ENCODE results near the gene TCERG1L. TPM values are rescaled to one million over a fixed set of nuclear protein-coding genes. Genes with fewer than 3 reads are reported as not detected.

Gene TCERG1L
- total and polyA plus RNA-seq, 9 of the 15 experiments (the other 6 are each of a cell fraction or from before 2014, with no cell fraction given): not detected

DNA sequence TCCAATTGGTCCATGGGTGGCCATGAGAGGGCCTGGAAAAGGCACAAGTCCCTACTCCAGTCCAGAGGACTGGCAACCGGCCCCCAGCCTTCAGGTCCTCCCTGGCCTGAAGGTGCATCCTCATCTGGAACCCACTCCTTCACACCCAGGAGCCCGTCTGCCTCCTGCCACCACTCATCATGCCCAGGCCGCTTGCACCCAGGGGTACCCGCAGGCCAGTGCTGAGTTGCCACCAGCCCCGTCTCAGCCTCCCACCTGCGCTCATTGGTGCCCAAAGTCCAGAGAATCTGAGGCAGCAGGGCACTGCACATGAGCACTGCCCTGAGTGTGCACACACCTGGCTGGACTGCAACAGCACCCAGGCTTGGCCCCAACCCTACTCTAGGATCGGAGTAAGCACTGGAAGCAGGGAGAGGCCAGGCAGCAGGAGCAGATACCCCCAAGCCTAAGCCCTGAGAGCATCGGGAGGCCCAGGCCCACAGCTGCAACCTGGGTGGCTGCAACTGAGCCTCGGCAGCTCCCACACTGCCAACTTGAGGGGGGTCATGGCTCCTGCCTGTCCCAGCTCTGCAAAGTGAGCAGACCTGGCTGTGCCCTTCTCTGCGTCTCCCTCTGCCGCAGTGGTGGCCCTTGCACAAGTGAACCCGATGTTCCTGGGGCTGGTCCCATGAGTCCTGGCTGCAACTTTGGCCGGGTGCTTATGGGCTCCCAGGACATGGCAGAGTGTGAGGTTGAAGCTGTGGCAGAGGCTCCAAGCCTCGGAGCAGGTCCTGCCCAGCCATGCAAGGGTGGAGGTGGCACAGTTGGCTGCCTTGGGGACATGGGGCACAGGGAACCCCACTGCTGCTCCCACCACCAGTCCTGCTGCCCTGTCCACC, 44.3 kb downstream of the TCERG1L start:
- ChIA-PET POLR2A (interaction anchor here (0.6 kb wide), 1 partner anchor 134 kb away, joined by 3 read pairs; no protein-coding TSS in a partner anchor), CTCF (ENCODE audit: low intra/inter-chr PET ratio) (no interaction called here)
- H3K4me1 ChIP-seq (replicated peaks in 1 of 2; ENCODE audit: control insufficient read depth in 2 of 2, insufficient read depth in 2 of 2, low read length in 2 of 2): no peaks in the 10 kb centered on the region
- H3K4me3 ChIP-seq: no peak overlapping the region
- TF ChIP-seq EHMT2 (IDR thresholded peaks at IDR 0.05) (no peak), RFX5 (IDR thresholded peaks at IDR 0.05; ENCODE audit: low read depth, low read length) (no peak)
- no peak overlapping the region for H3K9ac ChIP-seq (ENCODE audit: insufficient read depth in 1 of 2, low read depth in 2 of 2, low read length in 2 of 2)
- no TSS peak for BruUV-seq (replicated peaks)
- no peak overlapping the region for H2AFZ ChIP-seq (ENCODE audit: low read depth, low read length)
- H3K9me3 ChIP-seq (replicated peaks; ENCODE audit: control insufficient read depth, insufficient read depth, low read depth, low read length): no peaks in the 10 kb centered on the region
- in situ Hi-C loops (cut with MboI) (no loop called here), intact Hi-C loops (cut with micrococcal nuclease) (no loop called here)
- FAIRE-seq (no peak), ATAC-seq (no peak), DNase-seq (ENCODE audit: extremely low read depth in 1 of 4, low spot score in 3 of 4) (no peak)
- WGBS (ENCODE audit: insufficient coverage, low coverage, missing lambda C conversion rate): 0% methylated on average over 8 of the region's 14 CpGs
- no peak overlapping the region for H3K27ac ChIP-seq (ENCODE audit: extremely low read depth, low read depth, low read length)
- H3K27me3 ChIP-seq (ENCODE audit: control insufficient read depth in 2 of 2, insufficient read depth in 2 of 2, low read length in 2 of 2): no peaks in the 10 kb centered on the region; a peak in 1 of 5 replicates
- no peaks in the 10 kb centered on the region for H3K9me1 ChIP-seq (ENCODE audit: control insufficient read depth, insufficient read depth, low read length)
- no peaks in the 10 kb centered on the region for H3K79me2 ChIP-seq (ENCODE audit: control insufficient read depth, insufficient read depth, low read length)
- H3K36me3 ChIP-seq (ENCODE audit: control insufficient read depth, insufficient read depth, low read length): no peaks in the 10 kb centered on the region
- no peak overlapping the region for H3K4me2 ChIP-seq (ENCODE audit: insufficient read depth, low read length)
- no peaks in the 10 kb centered on the region for H4K20me1 ChIP-seq (replicated peaks; ENCODE audit: control insufficient read depth, insufficient read depth, low read length)

DNA sequence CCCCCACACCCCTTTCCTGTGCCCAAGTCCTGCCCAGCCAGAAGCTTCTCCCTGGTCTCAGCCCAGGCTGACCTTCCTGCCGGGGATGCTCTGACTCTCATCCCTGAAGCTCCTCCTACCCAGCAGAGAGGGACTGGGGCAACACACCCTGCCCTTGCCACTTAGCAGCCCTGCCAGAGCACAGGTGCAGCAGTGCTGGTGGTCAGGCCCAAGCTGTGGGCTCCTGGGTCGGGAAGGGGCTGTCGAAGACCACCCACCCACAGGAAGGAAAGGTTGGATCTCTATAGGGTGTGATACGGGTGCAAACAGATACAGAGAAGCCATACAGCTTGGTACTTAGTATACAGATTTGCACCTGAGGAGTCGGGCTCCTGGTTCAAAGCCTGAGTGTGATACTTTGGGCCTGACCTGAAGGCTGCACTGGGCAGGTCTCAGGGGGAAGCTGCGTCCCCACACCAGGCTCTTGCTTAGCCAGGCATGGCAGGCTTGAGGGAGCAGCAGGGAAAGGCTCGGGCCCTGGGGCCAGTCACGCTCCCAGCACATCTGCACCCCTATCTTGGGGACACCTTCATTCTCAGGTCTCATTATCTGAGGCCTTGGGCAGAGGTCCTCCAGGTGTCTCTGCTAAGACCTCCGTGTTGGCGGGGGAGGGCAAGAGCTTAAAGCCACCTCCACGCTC, 47.3 kb downstream of the TCERG1L start:
- no peaks in the 10 kb centered on the region for H3K36me3 ChIP-seq (ENCODE audit: control insufficient read depth, insufficient read depth, low read length)
- H3K9me1 ChIP-seq (ENCODE audit: control insufficient read depth, insufficient read depth, low read length): no peaks in the 10 kb centered on the region
- TF ChIP-seq ZKSCAN1 (IDR thresholded peaks at IDR 0.05; ENCODE audit: low read depth, low read length): no peak
- no peak for TF ChIP-seq SPI1 (IDR thresholded peaks at IDR 0.05; ENCODE audit: borderline replicate concordance, low read depth, low read length)
- no peak for TF ChIP-seq ESRRA (IDR thresholded peaks at IDR 0.05; ENCODE audit: borderline replicate concordance, low read depth)
- TF ChIP-seq PYGO2 (tag; IDR thresholded peaks at IDR 0.05): no peak
- TF ChIP-seq ZNF316 (IDR thresholded peaks at IDR 0.05): no peak
- TF ChIP-seq CREB3L1 (IDR thresholded peaks at IDR 0.05; ENCODE audit: borderline replicate concordance, low read depth): no peak
- no peak for TF ChIP-seq HMG20A (CRISPR knock-in tag; conservative IDR thresholded peaks at IDR 0.05)
- H3K27ac ChIP-seq (ENCODE audit: extremely low read depth, low read depth, low read length): no peak overlapping the region
- in situ Hi-C loops (cut with MboI): no loop called here
- ChIA-PET CTCF (ENCODE audit: low intra/inter-chr PET ratio) (no interaction called here), POLR2A (interaction anchor here (1.0 kb wide), 1 partner anchor 10 kb away, joined by 3 read pairs; no protein-coding TSS in a partner anchor)
- no peaks in the 10 kb centered on the region for H4K20me1 ChIP-seq (replicated peaks; ENCODE audit: control insufficient read depth, insufficient read depth, low read length)
- no peak overlapping the region for H3K4me3 ChIP-seq
- H3K27me3 ChIP-seq (ENCODE audit: control insufficient read depth in 2 of 2, insufficient read depth in 2 of 2, low read length in 2 of 2): peaks cover 0 to 8% of the 10 kb centered on the region in 2 experiments; a peak in 1 of 5 replicates
- no peak overlapping the region for H3K9ac ChIP-seq (ENCODE audit: insufficient read depth in 1 of 2, low read depth in 2 of 2, low read length in 2 of 2)
- H3K79me2 ChIP-seq (ENCODE audit: control insufficient read depth, insufficient read depth, low read length): no peaks in the 10 kb centered on the region
- ATAC-seq: no peak
- no peak overlapping the region for H2AFZ ChIP-seq (ENCODE audit: low read depth, low read length)
- no peak overlapping the region for H3K4me2 ChIP-seq (ENCODE audit: insufficient read depth, low read length)
- no peak for DNase-seq (ENCODE audit: extremely low read depth in 1 of 4, low spot score in 3 of 4)
- WGBS (ENCODE audit: insufficient coverage, low coverage, missing lambda C conversion rate): 0% methylated on average over 11 of the region's 11 CpGs
- no peaks in the 10 kb centered on the region for H3K9me3 ChIP-seq (replicated peaks; ENCODE audit: control insufficient read depth, insufficient read depth, low read depth, low read length)
- H3K4me1 ChIP-seq (replicated peaks in 1 of 2; ENCODE audit: control insufficient read depth in 2 of 2, insufficient read depth in 2 of 2, low read length in 2 of 2): no peaks in the 10 kb centered on the region
- BruUV-seq (replicated peaks): no TSS peak
- intact Hi-C loops (cut with micrococcal nuclease): no loop called here
- FAIRE-seq: no peak
